Liver (tissue), 3 donors: ENCODE results near the gene AGAP9.

Experiments used
- NR2F2 ChIP-seq: IDR thresholded peaks from 2 replicates; pipeline ENCODE4 v1.6.1; 2016; ENCODE audit warnings: antibody characterized with exemption
- SP1 ChIP-seq: IDR thresholded peaks from 2 replicates; pipeline ENCODE4 v1.6.1; 2018; ENCODE audit warnings: antibody characterized with exemption, mild to moderate bottlenecking
- TF ChIP-seq, protein P1 (sequence below): fragments of 150-350 bp; IDR thresholded peaks from 2 replicates; pipeline ENCODE4 v1.5.1; 2017; ENCODE audit warnings: improper control_type of control experiment, low read depth, low read length; ENCODE audit not compliant: missing input control
- donor health status: healthy.
- donor health status: healthy.

DNA sequence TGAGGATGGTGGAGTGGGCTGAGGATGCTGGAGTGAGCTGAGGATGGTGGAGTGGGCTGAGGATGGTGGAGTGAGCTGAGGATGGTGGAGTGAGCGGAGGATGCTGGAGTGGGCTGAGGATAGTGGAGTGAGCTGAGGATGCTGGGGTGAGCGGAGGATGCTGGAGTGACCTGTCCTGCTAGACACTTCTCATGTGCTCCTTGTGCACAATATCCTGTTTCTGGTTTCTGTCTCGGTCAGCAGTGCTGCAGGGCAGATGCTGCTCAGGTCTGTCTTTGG lies 68.7 kb downstream of the AGAP9 start:
- TF ChIP-seq NR2F2 (no peak), SP1 (no peak)
- TF ChIP-seq, protein P1, sequence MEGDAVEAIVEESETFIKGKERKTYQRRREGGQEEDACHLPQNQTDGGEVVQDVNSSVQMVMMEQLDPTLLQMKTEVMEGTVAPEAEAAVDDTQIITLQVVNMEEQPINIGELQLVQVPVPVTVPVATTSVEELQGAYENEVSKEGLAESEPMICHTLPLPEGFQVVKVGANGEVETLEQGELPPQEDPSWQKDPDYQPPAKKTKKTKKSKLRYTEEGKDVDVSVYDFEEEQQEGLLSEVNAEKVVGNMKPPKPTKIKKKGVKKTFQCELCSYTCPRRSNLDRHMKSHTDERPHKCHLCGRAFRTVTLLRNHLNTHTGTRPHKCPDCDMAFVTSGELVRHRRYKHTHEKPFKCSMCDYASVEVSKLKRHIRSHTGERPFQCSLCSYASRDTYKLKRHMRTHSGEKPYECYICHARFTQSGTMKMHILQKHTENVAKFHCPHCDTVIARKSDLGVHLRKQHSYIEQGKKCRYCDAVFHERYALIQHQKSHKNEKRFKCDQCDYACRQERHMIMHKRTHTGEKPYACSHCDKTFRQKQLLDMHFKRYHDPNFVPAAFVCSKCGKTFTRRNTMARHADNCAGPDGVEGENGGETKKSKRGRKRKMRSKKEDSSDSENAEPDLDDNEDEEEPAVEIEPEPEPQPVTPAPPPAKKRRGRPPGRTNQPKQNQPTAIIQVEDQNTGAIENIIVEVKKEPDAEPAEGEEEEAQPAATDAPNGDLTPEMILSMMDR, result no peak
